SH-SY5Y (cell line): ENCODE measurements around the gene CDKL4.

Experiments
- GATA2 ChIP-seq: IDR thresholded peaks from 2 replicates; pipeline ENCODE4 v1.6.1; 2011; ENCODE audit warnings: mild to moderate bottlenecking, low read depth, low read length
- GATA3 ChIP-seq: IDR thresholded peaks from 2 replicates; pipeline ENCODE4 v1.6.1; 2011; ENCODE audit warnings: low read depth, mild to moderate bottlenecking, low read length, moderate library complexity

The CDKL4 gene

DNA sequence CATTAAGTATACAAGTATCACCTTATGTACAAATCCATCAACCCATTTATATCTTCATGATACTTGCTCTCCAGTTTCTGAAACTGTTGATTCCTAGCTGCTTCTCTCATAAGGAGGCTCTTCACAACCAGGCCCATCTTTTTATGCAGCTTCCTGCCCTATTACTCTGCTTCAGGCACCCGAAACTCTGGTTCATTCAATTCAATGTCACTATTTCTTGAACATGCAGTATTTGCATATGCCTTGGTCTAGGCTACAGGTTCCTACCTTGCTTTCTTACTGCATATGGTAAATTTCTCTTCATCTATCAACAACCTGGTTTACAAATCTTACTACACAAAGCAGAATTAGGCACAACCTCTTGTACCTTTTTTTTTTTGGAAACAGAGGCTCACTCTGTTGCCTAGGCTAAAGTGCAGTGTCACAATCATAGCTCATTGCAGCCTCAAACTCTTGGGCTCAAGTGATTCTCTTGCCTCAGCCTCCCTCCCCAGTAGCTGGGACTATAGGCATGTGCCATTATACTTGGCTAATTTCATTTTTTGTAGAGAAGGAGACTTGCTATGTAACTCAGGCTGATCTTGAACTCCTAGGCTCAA lies 2.7 kb upstream of the CDKL4 start:
- TF ChIP-seq GATA3 (no peak), GATA2 (no peak)

DNA sequence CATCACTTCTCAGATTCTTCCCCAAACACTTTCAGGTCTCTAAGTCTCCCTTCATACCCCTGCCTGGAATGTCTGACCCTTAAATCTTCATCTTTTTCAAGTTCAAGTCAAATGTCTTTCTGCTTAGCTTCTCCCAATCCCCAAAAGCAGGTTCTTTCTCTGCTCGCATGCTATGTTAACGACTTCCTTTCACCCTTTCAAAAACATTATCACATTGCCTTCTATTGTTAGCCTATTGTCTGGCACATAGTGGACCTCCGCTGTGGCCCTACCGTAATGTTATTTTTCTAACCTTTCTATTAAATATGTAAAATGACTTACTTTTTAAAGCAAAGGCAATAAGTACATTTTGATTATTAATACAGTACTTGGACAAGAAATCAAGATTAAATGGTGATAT lies 2.2 kb downstream of the CDKL4 start:
- TF ChIP-seq GATA2 (no peak), GATA3 (no peak)

DNA sequence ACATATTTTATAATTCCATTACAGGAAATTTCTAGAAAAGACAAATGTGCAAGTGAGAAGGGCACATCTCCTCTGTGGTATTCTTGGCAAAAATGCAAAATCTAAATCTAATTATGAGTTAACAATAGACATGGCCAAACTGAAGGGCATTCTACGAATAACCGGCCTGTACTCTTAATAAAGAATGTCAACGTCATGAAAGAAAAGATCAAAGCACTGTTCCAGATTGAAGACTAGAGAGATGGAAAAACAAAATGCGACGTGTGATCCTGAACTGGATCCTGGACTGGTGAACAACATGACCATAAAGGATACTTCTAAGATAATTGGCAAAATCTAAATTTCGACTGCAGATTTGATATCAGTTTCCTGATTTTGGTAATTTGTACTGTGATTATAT lies 3.0 kb downstream of the CDKL4 start:
- TF ChIP-seq GATA2 (no peak), GATA3 (no peak)

DNA sequence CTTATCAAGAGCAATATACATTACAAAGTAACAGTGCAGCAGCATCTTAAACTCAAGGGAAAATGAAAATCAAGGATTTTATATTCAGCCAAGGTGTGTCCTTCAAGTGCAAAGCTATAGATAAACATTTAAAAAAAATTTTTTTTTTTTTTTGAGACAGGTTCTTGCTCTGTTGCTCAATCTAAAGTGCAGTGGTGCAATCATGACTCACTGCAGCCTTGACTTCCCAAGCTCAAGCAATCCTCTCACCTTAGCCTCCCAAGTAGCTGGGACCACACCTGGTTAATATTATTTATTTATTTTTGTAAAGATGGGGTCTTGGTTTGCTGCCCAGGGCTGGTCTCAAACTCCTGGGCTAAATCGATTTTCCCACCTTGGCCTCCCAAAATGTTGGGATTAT lies 9.0 kb downstream of the CDKL4 start:
- TF ChIP-seq GATA3 = no peak
- TF ChIP-seq GATA2 = no peak

DNA sequence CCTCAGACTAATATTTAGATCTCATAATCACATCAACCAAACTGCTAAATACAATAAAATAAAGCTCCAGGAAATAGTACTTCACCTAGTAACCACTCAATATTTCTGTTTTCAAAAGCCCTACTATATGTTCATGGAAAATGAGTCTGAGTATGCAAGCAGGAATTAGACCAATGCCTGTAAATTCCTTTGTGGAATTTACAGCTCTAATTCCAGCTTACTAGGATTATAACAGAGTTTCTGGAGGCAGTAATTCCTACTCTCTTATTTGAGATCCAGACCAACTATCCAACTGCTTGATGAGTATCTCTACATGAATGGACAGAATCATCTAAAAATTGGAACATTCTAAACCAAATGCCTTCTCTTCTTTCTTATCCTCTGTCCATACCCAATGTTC lies 11.6 kb downstream of the CDKL4 start:
- TF ChIP-seq GATA2 (no peak), GATA3 (no peak)

DNA sequence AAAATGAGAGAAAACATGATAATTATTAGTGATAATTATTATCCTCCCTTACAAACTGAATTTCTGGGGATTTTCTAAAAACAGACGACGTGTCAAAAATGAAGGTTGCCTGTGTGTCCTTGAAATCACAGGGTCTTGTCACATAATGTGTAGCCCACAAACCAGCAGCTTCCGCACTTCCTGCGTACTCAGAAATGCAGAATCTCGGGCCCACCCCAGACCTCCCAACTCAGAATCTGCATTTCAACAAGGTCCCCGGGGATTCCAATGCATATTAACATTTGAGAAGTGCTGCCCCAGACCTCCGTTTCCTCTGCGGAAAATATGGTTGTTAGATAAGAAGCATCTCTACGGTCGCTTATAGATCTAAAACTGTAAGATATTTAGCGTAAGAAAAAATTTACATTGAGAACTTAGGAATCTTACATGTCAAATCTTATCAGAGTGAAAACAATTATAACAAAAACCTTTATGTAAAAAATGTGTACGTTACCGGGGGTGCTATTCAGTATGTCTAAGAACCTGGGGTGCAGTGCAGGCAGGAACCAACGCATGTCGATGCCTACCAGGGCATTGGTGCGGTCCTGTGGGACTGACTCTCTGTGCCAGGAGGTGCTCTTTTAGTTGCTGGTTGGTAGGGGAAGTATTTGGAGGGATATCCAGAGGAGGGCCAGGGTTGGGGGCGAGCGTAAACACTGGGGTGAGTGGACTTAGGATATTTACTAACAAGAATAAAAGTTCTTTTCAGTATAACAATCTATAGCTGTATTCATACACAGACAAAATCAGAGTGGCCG lies 15.2 kb downstream of the CDKL4 start:
- TF ChIP-seq GATA3 = no peak
- TF ChIP-seq GATA2 = no peak

DNA sequence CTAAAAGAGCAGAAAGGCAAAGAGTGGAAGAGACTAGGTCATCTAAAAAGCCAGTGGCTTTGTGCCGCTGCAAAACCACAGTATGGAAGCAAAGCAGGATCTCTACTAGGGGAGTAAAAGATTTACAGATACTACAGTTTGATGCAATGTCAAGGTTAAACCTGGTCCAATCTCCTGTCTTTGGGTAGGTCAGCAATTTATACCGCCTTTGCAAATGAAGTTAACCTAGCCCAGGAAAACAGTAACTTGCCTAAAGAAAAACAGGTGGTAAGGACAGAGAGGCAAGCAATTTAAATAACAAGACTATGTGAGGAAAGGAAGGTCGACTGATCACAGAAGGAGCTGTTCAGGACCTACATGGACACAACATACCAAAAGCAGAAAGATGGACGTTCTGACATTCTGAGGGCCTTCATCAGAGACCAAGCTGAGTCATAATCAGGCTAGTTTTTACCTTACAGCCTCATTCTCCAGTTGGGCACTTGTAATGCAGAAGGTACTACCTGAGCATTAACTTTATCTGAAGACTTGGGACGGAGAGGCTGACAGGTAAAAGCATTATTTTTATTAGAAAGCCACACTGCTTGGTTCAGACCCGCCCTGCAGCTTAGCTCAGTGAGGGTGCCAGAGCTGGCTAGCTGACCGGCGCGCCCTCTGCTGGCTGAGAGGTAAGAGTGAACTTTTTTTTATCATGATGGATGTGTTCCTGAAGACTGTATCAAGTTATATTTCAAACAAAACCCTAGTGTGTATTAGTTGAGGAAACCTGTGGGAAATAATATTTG lies 15.9 kb downstream of the CDKL4 start:
- TF ChIP-seq GATA2 (no peak), GATA3 (no peak)

DNA sequence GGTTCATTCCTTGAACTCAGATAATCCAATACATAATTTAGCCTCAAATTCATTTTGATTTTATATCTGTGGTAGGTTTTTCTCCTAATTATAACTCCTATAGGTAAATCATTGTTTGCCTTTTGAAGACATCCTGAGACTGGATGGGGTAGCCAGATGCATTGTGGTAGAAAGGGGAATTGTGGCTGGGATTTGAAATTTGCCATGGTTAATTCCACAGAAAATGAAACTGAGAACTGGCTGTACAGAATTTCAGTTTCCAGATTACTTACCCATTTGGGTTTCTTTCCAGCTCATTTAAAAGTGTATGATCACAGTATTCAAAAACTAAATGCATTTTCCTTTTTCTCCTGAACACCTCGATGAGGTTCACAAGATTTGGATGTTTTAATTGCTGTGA lies 18.2 kb downstream of the CDKL4 start:
- TF ChIP-seq GATA3 (no peak), GATA2 (no peak)

DNA sequence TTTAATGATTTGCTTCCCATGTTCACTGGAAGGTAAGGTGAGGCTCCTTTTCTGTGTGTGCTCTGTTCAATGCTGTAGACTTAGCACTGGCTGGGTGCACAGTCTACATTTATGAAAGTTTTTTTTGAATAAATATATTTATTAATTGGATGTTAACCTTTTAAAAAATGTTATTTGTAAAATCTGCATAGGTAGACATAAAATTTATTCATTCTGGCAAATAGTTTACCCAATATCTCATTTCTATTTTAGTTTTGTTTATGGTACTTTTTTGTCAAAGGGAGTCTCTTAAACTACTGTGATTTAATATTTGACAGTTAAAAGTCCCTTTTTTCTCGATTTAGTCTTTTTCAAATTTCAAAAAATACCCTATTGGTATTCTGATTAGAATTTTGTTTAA lies 19.9 kb downstream of the CDKL4 start:
- no peak for TF ChIP-seq GATA2
- no peak for TF ChIP-seq GATA3

DNA sequence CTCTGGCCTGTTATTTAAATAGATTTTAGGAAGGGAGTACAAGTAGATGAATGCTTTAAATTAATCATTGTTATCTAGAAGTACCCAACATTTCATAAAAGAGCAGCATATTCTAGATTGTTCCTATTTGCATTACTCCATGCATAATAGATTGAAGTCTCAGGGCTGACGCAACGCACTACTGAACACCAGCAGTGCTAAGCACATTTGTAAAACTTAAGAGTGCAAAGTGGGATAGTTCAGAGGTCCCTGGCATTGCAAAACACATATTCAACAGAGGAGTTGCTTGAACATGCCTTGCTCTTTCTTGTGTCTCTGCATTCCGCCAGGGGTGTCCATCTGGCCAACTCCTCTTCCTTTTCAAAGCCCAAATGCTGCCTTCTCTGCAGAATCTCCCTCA lies 22.3 kb downstream of the CDKL4 start:
- TF ChIP-seq GATA2 (no peak), GATA3 (no peak)

DNA sequence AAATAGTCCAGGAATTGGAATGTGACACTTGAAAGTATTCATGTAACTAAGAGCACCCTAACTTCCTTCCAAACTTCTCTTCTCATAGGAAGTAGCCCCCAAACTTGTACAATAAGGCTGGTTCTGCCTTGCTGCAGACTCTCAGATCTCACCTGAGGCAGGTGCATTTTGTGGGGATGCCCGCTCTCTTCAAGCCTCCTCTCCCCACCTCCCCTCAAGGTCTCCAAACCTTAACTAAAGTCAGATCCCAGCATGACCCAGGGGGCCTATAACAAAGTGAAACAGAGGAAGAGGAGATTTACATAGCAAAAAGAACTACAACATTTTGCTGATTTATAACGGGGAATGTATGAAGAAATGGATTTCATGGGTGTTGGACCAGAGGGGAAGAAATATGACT lies 23.6 kb downstream of the CDKL4 start:
- TF ChIP-seq GATA3 (no peak), GATA2 (no peak)

DNA sequence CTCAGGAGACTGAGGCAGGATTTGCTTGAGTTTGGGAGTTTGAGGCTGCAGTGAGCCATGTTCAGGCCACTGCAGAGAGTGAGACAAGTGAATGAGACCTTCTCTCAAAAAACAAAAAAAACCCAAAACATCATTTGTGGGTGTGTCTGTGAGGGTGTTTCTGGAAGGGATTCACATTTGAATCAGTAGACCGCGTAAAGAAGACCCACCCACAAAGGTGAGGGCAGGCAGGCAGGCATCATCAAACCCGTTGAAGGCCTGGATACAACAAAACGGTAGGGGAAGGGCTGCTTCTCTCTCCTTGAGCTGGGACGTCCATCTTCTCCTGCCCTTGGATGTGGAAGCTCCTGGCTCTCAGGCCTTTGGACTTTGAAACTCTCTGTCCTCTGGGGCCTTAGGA lies 25.4 kb downstream of the CDKL4 start:
- TF ChIP-seq GATA2 = no peak
- no peak for TF ChIP-seq GATA3

DNA sequence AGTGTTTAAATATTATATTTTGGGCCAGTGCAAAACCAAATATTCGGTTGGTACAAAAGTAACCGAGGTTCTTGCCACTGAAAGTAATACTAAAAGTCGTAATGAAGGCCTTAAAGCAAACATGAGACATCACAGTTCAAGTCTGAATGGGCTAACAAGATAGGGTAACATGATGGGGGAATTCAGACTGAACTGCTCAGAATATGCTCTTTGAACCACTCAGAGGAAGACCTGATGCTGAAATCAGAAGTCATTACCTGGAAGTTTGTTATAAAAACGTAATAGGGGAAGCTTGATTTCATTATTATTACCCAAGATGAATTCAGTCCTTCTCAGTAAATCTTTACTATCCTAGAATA lies 26.6 kb downstream of the CDKL4 start:
- TF ChIP-seq GATA2 = no peak
- TF ChIP-seq GATA3 = no peak

DNA sequence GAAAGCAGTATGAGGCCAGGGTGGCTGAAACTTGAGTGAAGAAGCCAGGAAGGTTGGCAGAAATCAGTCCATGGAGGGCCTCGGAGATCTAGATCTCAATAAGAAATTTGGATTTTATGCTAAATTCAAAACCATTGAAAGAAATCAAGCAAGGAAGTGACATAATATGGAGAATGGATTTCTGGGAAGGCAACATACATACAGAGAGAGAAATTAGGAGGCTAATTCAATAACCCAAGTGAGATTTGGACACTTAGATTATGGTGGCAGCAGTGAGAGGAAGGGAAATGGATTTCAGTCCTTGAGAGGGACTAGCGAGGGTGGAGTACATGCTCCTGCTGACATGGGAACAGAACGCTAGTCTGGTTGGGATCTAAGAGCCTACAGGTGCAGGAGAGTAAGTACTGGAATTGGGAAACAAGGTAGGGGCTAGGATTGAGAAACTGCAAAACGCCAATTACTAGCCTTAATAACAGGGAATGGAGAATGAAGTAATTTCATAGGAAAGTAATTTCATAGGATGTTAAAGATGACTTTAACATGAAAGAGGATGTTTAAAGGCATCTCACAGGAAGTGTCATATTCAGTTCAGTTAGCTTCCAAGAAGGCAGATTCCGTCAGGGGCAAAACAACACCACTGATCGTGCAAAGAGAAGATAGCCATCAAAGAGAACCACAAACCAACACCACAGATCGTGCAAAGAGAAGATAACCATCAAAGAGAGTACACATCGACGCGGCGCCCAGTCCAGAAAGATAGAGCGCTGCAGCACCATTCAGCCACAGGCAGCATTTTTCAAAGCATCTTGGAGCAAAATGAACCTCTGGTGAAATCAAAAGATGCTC lies 27.2 kb downstream of the CDKL4 start:
- TF ChIP-seq GATA3 (no peak; the same call in 1 of the 2 replicates), GATA2 (peak; percentile 21; the same call in 1 of the 2 replicates)
